HepG2 (cell line): ENCODE measurements around the gene RAPGEF2.

Experiments
- TAF1 ChIP-seq: sonication (generic); formaldehyde crosslinking; IDR thresholded peaks from 2 replicates; pipeline ENCODE4 v1.4.0; 2020; ENCODE audit warnings: missing genetic modification reagents
- TARDBP ChIP-seq: sonication (generic); formaldehyde crosslinking; IDR thresholded peaks from 2 replicates; pipeline ENCODE4 v1.8.0; 2022; ENCODE audit warnings: mild to moderate bottlenecking, missing genetic modification reagents

- TF ChIP-seq TARDBP (CRISPR knock-in tag): no peak
- no peak for TF ChIP-seq TAF1 (CRISPR knock-in tag)
Observed at GRCh38 chr4:159312236-159312635, 209.4 kb downstream of the RAPGEF2 start.
